ENCODE results near the gene TXLNB. TPM values are rescaled to one million over a fixed set of nuclear protein-coding genes. Genes with fewer than 3 reads are reported as not detected.

Gene TXLNB
- total RNA-seq, 1 experiment from 2014 or later = 0.07 TPM

GRCh38 chr6:139248911-139249310 is 42.9 kb downstream of the TXLNB start:
- no TSS peak for BruUV-seq (replicated peaks)
- H3K27ac Mint-ChIP-seq (ENCODE audit: unreplicated experiment) = no peak overlapping the region
- no peak for DNase-seq
- no peaks in the 10 kb centered on the region for H3K4me1 Mint-ChIP-seq (ENCODE audit: low read depth, unreplicated experiment)
- no peak for TF ChIP-seq CTCF (IDR thresholded peaks at IDR 0.05; ENCODE audit: unreplicated experiment)
- H3K27me3 Mint-ChIP-seq (ENCODE audit: unreplicated experiment) = no peaks in the 10 kb centered on the region
- no peaks in the 10 kb centered on the region for H3K36me3 Mint-ChIP-seq (ENCODE audit: insufficient read depth, unreplicated experiment)
- no peak overlapping the region for H3K4me3 Mint-ChIP-seq (ENCODE audit: low read depth, unreplicated experiment)
- H3K9me3 Mint-ChIP-seq (ENCODE audit: low read depth, unreplicated experiment) = no peaks in the 10 kb centered on the region
- intact Hi-C loops (cut with micrococcal nuclease; ENCODE audit: unreplicated experiment) = no loop called here
- CTCF ChIA-PET = no interaction called here

- no peaks in the 10 kb centered on the region for H3K36me3 Mint-ChIP-seq (ENCODE audit: insufficient read depth, unreplicated experiment)
- DNase-seq = no peak
- BruUV-seq (replicated peaks) = no TSS peak
- H3K4me1 Mint-ChIP-seq (ENCODE audit: low read depth, unreplicated experiment) = no peaks in the 10 kb centered on the region
- intact Hi-C loops (cut with micrococcal nuclease; ENCODE audit: unreplicated experiment) = no loop called here
- H3K27ac Mint-ChIP-seq (ENCODE audit: unreplicated experiment) = no peak overlapping the region
- H3K27me3 Mint-ChIP-seq (ENCODE audit: unreplicated experiment) = no peaks in the 10 kb centered on the region
- no peak overlapping the region for H3K4me3 Mint-ChIP-seq (ENCODE audit: low read depth, unreplicated experiment)
- CTCF ChIA-PET = interaction anchor here (0.6 kb wide), 1 partner anchor 122 kb away, joined by 3 read pairs; no protein-coding TSS in a partner anchor
- TF ChIP-seq CTCF (IDR thresholded peaks at IDR 0.05; ENCODE audit: unreplicated experiment) = no peak
- H3K9me3 Mint-ChIP-seq (ENCODE audit: low read depth, unreplicated experiment) = no peaks in the 10 kb centered on the region
These were observed 44.2 kb downstream of the TXLNB start for GRCh38 chr6:139247618-139248017.

- Mint-ChIP-seq H3K27me3 (ENCODE audit: unreplicated experiment) (no peaks in the 10 kb centered on the region), H3K27ac (ENCODE audit: unreplicated experiment) (no peak overlapping the region), H3K4me1 (ENCODE audit: low read depth, unreplicated experiment) (no peaks in the 10 kb centered on the region), H3K4me3 (ENCODE audit: low read depth, unreplicated experiment) (no peak overlapping the region), H3K36me3 (ENCODE audit: insufficient read depth, unreplicated experiment) (no peaks in the 10 kb centered on the region), H3K9me3 (ENCODE audit: low read depth, unreplicated experiment) (no peaks in the 10 kb centered on the region)
- intact Hi-C loops (cut with micrococcal nuclease; ENCODE audit: unreplicated experiment) = no loop called here
- BruUV-seq (replicated peaks) = no TSS peak
- no peak for TF ChIP-seq CTCF (IDR thresholded peaks at IDR 0.05; ENCODE audit: unreplicated experiment)
- no peak for DNase-seq
- CTCF ChIA-PET = no interaction called here
These were observed 48.3 kb downstream of the TXLNB start for GRCh38 chr6:139243536-139243935.

GRCh38 chr6:139242457-139243240 is 49.1 kb downstream of the TXLNB start:
- Mint-ChIP-seq H3K36me3 (ENCODE audit: insufficient read depth, unreplicated experiment) (no peaks in the 10 kb centered on the region), H3K9me3 (ENCODE audit: low read depth, unreplicated experiment) (no peaks in the 10 kb centered on the region), H3K4me1 (ENCODE audit: low read depth, unreplicated experiment) (no peaks in the 10 kb centered on the region), H3K27me3 (ENCODE audit: unreplicated experiment) (no peaks in the 10 kb centered on the region), H3K4me3 (ENCODE audit: low read depth, unreplicated experiment) (no peak overlapping the region), H3K27ac (ENCODE audit: unreplicated experiment) (no peak overlapping the region)
- DNase-seq = no peak
- TF ChIP-seq CTCF (IDR thresholded peaks at IDR 0.05; ENCODE audit: unreplicated experiment) = no peak
- intact Hi-C loops (cut with micrococcal nuclease; ENCODE audit: unreplicated experiment) = no loop called here
- BruUV-seq (replicated peaks) = no TSS peak
- CTCF ChIA-PET = no interaction called here
